Kidney tubule cell (primary cell): ENCODE measurements around the gene PPP6R2.
A peak's percentile ranks its signal among the peaks of the same experiment; 100 is the strongest.
"Not testable (repeated sequence)": the region's sequence is repeated elsewhere in the genome, so short reads cannot be mapped to it uniquely, and the experiment has no call there.

ENCODE experiments used
- DNase-seq: peaks from one replicate; pipeline ENCODE4 v3.0.0-alpha.2; 2018; ENCODE audit warnings: low spot score

Gene PPP6R2

DNA sequence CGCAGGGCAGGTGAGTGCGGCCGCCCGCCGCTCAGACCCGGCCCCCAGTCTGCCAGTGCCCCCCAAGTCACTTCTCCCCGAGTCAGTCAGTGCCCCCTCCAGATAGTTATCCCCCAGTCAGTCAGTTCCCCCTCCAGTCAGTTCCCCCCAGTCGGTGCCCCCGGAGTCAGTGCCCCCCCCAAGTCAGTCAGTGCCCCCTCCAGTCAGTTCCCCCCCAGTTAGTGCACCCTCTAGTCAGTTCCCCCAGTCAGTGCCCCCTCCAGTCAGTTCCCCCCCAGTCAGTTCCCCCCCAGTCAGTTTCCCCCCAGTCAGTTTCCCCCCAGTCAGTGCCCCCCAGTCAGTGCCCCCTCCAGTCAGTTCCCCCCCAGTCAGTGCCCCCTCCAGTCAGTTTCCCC lies 411 bp downstream of the PPP6R2 start:
- DNase-seq, result no peak

DNA sequence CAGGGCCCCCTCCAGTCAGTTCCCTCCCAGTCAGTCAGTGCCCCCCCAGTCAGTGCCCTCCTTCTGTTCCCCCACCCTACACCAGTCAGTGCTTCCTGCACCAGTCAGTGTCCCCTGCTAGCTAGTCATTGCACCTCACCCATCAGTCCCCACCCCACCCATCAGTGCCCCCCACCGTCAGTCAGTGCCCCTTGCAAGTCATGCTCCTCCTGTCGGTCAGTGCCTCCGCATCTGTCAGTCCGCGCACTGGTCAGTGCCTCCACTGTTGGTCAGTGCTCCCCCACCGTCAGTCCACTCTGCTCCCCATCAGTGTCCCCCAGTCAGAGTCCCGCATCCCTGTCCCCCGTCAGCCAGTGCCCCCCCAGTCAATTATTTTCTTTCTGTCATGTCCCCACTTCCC lies 3.3 kb downstream of the PPP6R2 start:
- no peak for DNase-seq

DNA sequence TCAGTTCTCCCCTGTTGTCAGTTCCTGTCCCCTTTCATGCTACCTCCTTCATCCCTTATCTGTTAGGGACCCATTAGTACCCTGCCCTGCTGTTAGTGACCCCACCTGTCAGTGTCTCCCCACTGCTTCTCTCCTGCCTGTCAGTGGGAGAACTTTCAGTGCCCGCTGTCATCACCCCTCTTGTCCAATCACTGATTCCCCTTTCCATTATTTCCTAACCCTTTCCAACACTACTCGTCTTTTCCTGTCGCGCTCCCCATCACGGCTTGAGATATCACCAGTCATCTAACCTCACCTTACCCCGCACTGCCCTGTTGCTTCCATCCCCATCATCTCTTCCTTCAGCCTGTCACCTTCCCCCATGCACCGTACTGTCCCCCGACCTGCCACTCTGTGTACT lies 4.0 kb downstream of the PPP6R2 start:
- no peak for DNase-seq

DNA sequence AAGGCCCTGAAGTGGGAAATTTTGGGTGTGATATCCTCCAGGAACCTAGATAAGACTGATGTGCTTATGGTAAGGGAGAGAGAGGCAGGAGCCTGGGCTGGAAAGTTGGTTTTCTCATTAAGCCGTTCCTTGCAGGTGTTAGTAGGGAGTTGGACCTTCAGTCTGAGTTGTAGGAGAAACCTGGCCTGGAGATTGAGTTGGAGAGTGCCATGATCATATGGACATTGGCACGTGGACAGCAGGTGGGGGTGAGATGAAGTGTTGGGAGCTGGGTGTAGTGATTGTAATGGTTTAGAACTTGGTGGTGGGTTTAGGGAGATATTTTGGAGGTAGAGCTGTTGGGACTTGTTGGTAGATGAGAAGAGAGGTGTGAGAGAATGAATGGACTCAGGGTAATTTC lies 4.9 kb downstream of the PPP6R2 start:
- no peak for DNase-seq

DNA sequence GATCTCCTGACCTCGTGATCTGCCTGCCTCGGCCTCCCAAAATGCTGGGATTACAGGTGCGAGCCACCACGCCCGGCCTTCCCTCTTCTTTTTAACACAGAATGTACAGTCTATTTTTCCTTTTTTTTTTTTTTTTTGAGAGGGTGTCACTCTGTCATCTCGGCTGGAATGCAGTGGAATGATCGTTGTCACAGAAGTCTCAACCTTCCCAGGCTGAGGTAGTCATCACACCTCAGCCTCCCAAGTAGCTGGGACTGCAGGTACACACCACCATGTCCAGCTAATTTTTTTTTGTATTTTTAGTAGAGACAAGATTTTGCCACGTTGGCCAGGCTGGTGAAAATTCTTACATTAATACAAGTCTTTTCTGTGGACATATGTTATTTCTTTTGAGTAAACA lies 13.1 kb downstream of the PPP6R2 start:
- no peak for DNase-seq

DNA sequence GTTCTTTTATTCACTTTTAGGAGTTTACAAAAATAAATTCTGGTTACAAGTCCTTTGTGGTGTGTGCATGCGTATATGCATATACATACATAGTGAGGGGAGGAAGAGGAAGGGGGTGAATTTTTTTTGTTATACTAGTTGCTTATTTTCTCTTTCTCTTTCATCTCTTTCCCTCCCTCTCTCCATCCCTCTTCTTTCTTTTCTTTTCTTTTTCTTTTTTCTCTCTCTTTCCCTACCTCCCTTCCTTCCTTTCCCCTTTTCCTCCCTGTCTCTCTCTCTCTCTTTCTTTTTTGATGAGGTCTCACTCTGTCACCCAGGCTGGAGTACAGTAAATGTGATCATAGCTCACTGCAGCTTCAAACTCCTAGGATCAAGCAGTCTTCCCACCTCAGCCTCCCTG lies 14.1 kb downstream of the PPP6R2 start:
- DNase-seq, result no peak

DNA sequence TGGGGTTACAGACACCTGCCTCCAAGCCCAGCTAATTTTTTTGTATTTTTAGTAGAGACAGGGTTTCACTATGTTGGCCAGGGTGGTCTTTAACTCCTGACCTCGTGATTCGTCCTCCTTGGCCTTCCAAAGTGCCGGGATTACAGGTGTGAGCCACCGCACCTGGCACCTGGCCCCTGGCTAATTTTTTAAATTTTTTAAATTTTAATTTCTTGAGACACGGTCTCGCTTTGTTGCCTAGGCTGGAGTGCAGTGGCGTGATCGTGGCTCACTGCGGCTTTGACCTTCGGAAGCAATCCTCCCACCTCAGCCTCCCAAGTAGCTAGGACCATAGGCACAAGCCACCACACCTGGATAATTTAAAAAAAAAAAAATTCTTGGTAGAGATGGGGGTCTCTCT lies 14.6 kb downstream of the PPP6R2 start:
- DNase-seq, result no peak

DNA sequence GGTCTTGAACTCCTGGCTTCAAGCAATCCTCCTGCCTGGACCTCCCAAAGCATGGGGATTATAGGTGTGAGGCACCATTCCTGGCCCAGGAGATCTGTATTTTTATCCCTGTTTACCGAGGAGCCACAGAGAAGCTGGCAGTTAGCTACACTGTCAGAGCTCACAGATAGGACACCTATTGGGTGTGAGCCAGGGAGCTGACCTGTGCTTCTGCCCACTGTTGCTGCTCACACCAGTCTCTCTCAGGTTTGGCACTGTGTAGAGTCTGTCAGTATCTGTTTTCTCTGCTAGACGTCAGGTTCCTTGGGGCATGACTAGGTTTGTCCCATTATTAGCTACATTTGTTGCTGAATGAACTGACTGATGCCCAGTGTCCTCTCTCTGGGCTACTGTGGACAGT lies 17.5 kb downstream of the PPP6R2 start:
- DNase-seq, result no peak

DNA sequence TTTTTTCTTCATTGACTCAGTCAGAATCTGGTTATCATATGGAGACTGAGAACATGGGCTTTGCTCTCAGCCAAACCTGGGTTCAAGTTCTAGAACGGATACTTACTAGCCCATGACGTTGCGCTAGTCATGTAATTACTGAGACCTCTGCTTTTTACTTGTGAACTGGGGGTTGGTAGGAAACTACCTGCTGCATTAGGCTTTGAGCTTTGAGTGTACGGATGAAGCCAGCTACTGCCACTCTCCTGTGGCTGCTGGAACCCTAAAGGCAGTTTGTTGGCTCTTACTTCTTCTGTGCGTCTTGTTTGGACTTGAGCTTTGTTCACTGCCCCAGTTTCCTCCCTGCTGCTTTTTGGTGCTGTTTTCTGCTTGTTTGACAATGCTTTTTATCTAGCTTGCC lies 18.1 kb downstream of the PPP6R2 start:
- DNase-seq, result no peak

DNA sequence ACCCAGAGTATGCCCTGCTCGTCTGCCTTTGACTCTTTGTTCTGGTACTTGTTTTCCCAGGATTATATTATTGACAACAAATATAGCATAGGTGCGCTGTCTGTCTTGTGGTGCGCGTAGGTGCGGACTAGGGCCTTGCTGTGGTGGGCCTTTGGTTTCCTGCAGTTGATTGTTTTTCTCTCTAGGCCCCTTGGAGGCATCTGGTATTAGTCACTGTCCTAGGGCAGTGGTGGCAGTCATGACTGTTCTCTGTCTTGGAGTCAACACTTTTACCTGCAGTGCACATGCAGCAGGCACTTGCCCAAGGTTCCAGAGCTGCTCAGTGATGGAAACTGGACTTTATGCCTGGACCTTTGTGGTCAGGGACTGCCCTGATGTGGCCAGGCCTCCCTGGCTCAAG lies 18.6 kb downstream of the PPP6R2 start:
- DNase-seq, result no peak

DNA sequence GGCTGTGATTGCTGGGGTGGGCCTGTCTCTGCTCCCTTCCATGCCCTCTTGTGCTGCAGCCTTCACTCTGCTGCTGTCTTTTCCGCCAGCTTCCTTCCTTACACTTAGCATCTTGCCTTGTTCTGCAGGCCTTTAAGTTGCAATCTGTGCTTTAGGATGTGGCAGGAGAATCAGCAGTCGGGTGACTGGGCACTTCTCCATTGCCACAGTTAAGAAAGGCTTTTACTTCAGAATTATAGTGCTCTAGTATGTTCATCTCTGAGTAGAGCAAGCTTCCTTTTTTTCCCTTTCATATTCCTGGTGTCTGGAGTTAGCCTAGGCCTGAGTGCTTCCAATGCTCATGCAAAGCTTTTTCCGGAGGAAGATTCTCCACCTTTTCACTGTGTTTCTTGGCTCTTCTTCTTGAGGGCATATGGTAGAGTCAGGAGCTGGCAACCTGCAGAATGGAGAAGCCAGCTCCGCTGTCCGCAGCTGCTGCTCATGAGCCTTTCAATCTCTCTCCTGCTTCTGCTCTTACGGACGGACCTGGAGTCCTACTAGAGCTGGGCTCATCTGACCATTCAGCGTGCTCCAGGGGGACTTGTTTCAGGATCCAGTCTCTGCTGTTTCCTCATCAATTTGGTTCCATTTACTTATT lies 20.2 kb downstream of the PPP6R2 start:
- no peak for DNase-seq

DNA sequence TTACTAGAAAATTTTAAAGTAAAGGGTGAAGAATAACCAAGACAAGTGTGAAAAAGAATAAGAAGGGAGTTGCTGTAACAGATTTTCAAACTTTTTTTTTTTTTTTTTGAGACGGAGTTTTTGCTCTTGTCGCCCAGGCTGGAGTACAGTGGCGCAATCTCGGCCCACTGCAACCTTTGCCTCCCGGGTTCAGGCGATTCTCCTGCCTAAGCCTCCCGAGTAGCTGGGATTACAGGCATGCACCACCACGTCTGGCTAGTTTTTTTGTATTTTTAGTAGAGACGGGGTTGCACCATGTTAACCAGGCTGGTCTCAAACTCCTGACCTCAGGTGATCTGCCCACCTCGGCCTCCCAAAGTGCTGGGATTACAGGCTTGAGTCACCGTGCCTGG lies 20.7 kb downstream of the PPP6R2 start:
- not testable (repeated sequence) for DNase-seq

DNA sequence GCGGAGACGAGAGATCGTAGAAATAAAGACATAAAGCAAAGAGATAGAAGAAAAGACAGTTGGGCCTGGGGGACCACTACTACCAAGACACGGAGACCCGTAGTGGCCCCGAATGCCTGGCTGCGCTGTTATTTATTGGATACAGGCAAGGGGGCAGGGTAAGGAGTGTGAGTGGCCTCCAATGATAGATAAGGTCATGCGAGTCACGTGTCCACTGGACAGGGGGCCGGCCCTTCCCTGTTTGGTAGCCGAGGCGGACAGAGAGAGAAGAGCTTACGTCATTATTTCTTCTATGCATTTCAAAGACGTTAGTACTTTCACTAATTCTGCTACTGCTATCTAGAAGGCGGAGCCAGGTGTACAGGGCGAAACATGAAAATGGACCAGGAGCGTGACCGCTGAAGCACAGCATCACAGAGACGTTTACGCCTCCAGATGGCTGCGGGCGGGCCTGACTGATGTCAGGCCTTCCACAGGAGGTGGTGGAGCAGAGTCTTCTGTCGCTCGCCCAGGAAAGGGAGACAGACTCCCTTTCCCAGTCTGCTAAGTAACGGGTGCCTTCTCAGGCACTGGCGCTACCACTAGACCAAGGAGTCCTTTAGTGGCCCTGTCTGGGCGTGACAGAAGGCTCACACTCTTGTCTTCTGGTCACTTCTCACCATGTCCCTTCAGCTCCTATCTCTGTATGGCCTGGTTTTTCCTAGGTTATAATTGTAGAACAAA lies 24.8 kb downstream of the PPP6R2 start:
- DNase-seq, result no peak

DNA sequence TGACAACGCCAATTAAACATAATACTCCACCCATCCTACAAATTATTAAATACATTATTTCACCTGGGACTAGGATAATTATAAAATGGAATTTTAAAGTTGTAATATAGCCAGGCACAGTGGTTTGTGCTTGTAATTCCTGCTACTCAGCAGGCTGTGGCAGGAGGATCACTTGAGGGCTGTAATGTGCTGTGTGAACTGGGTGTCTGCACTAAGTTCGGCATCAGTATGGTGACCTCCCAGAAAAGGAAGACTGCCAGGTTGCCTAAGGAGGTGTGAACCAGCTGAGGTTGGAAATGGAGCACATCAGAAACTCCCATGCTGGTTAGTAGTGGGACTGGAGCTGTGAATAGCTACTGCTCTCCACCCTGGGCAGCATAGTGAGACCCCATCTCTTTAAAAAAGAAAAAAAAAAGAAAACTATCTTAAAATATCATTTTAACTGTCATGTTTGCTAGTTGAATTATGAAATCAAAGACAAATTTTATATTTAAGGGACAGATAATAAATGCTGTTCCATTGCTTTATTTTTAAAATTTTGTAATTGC lies 28.0 kb downstream of the PPP6R2 start:
- DNase-seq, result no peak

DNA sequence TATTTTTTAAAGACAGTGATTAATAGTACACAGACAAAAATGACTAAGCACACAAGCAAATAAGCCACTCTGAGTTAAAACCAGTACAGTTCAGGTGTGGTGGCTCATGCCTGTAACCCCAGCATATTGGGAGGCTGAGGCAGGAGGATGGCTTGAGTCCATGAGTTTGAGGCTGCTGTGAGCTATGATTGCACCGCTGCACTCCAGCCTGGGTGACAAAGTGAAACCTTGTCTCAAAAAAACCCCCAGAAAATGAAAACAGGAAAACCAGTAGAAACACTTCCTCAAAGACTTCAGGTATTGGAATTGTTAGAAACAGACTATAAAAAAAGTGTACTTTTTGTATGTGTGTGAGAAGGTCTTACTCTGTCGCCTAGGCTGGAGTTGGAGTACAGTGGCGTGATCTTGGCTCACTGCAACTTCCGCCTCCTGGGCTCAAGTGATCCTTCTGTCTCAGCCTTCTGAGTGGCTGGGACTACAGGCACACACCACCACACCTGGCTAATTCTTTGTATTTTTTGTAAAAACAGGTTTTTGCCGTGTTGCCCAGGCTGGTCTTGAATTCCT lies 33.0 kb downstream of the PPP6R2 start:
- no peak for DNase-seq

DNA sequence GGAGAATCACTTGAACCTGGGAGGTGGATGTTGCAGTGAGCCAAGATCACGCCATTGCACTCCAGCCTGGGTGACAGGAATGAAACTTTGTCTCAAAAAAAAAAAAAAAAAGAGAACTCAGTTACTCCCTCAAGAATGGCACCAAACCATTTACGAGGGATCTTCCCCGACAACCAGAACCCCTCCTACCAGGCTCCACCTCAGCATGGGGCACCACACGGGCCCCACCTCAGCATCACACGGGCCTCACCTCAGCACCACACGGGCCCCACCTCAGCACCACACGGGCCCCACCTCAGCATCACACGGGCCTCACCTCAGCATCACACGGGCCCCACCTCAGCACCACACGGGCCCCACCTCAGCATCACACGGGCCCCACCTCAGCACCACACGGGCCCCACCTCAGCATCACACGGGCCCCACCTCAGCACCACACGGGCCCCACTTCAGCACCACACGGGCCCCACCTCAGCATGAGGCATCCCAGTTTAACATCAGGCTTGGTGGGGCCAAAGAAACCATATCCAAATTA lies 38.0 kb downstream of the PPP6R2 start:
- DNase-seq, result not testable (repeated sequence)

DNA sequence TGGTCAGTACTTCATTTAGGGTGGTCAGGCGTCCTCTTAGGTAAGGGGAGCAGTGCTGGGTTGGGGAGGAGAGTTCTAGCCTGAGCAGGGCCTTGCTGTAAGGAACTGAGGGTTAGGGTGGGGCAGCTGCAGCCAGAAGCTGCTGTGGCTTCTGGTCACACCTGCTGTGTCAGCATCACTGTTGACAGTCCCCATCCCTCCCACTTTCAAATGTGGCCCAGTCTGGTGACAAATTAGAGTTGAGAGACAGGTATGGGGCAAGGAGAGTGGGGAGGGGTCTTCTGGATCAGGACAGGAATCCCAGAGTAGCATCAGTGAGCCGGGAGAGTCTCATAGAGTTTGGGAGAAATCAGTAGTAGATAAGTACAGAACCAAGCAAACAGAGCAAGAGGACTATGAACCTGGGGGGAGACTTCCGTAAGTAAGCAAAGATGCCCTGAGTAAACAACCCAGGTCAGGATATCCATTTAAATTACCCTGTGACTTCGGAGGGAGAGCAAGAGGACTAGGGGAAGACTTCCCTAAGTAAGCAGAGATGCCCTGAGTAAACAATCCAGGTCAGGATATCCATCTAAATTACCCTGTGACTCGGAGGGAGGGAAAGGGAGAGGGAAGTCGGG lies 53.7 kb downstream of the PPP6R2 start:
- DNase-seq, result peak; percentile 17

DNA sequence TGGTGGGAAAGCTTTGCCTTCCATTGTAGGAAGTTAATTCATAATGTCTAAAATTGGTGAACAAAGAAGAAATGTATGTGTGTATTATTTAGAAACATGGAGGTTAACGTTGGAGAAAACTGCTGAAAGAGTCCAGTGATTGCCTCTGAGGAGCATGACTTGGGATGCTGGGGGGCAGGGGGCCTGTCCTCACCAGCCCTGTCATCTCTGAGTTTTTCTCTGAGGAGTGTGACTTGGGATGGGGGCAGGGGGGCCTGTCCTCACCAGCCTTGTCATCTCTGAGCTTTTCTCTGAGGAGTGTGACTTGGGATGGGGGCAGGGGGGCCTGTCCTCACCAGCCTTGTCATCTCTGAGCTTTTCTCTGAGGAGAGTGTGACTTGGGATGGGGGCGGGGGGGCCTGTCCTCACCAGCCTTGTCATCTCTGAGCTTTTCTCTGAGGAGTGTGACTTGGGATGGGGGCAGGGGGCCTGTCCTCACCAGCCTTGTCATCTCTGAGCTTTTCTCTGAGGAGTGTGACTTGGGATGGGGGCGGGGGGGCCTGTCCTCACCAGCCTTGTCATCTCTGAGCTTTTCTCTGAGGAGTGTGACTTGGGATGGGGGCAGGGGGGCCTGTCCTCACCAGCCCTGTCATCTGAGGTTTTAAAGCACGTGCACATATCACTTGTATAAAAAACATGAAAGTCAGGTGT lies 54.4 kb downstream of the PPP6R2 start:
- DNase-seq, result not testable (repeated sequence)

DNA sequence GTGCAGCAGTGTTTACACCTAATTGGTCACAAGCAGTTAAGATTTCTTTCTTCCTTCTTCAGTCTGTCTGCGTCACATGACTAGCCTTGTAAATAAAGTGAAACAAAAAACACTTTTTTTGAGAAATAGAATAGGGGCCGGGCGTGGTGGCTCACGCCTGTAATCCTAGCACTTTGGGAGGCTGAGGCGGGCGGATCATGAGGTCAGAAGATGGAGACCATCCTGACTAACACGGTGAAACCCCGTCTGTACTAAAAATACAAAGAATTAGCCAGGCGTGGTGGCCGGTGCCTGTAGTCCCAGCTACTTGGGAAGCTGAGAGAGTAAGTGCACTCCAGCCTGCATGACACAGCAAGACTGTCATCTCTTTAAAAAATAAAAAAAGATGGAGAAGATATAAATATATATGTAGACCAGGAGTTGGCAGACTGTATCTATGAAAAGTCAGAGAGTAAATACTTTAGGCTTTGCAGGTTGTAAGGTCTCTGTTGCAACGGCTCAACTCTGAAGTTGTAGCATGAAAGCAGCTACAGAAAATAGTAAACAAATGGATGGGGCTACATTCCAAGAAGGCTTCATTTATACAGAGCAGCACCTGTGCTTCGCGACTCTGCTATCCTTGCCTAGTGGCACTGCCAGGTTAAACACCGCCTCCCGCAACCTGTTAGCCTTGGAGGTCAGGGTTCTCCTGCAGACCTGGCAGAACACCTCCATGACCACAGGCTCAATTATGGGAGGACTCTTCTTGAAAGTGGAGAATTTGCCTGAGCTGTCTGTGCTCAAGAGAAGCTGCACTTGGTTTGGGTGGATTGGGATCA lies 55.9 kb downstream of the PPP6R2 start:
- peak; percentile 30 for DNase-seq

DNA sequence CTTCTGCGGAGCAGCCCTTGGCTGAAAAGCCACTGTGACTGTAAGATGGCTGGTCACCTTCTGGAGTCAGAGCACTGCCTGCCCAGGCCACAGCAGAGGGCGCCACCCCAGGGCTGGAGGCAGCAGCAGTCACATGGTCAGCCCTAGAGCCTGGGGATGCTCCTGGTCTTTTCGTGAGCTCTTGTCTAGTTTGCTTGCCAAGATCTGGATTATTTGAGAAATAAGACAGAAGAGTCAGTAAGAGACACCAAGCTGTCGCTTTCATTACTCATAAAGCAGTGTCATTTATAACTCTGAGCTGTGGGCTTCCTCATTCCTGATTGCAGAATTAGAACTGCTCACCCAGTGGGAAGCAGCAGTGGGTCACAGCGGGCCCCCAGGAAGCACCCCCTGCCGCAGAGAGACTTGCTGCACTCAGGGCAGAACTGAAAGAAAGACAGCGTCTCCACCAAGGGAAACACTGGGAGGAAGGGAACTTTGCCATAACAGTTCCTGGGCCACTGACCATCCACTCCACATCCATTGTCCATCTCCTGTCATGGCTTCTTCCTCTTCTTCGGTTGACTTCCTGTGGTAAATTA lies 56.7 kb downstream of the PPP6R2 start:
- DNase-seq, result peak; percentile 40

DNA sequence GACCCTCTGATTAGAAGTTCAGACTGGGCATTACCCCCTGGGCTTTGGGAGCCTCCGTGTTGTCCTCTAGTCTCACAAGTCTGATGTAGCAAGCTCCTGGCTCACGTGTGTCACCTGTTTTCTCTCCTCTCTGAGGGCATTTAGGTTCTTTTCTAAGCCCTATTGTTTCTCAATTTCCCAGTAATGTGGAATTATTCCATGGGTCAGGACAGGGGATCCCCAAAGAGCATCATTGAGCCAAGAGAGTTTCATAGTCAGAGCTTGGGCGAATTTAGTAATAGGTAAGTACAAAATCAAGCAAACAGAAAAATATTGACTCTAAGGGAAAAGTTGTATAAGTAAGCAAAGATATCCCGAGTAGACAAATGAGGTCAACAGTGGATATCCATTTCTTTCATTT lies 57.3 kb downstream of the PPP6R2 start:
- no peak for DNase-seq
